ENCODE measurements around the gene SAE1. TPM values are rescaled to one million over a fixed set of nuclear protein-coding genes. Genes with fewer than 3 reads are reported as not detected.
A peak's percentile ranks its signal among the peaks of the same experiment; 100 is the strongest.

Gene SAE1
- total RNA-seq, 1 donor from 2014 or later, result 52.5 TPM

- DNase-seq (ENCODE audit: low spot score), result no peak
These were observed 28.4 kb downstream of the SAE1 start for GRCh38 chr19:47158879-47159503.

GRCh38 chr19:47161876-47162489 is 31.3 kb downstream of the SAE1 start:
- DNase-seq (ENCODE audit: low spot score), result no peak

GRCh38 chr19:47168065-47168464 is 37.4 kb downstream of the SAE1 start:
- DNase-seq (ENCODE audit: low spot score), result no peak

- no peak for DNase-seq (ENCODE audit: low spot score)
These were observed 42.2 kb downstream of the SAE1 start for GRCh38 chr19:47172666-47173455.

GRCh38 chr19:47176071-47176626 is 45.5 kb downstream of the SAE1 start:
- no peak for DNase-seq (ENCODE audit: low spot score)

GRCh38 chr19:47176627-47177090 is 46.0 kb downstream of the SAE1 start:
- peak; percentile 58 for DNase-seq (ENCODE audit: low spot score)

GRCh38 chr19:47179653-47180310 is 49.1 kb downstream of the SAE1 start:
- DNase-seq (ENCODE audit: low spot score), result no peak

- DNase-seq (ENCODE audit: low spot score), result no peak
These were observed 53.0 kb downstream of the SAE1 start for GRCh38 chr19:47183601-47184000.

- DNase-seq (ENCODE audit: low spot score), result no peak
These were observed 56.1 kb downstream of the SAE1 start for GRCh38 chr19:47186446-47187334.

- peak; percentile 40 for DNase-seq (ENCODE audit: low spot score)
These were observed 56.7 kb downstream of the SAE1 start for GRCh38 chr19:47187335-47187655.

GRCh38 chr19:47187797-47188196 is 57.2 kb downstream of the SAE1 start:
- no peak for DNase-seq (ENCODE audit: low spot score)

- DNase-seq (ENCODE audit: low spot score), result no peak
These were observed 57.9 kb downstream of the SAE1 start for GRCh38 chr19:47188507-47189033.

- peak; percentile 76 for DNase-seq (ENCODE audit: low spot score)
These were observed 59.6 kb downstream of the SAE1 start for GRCh38 chr19:47190167-47190727.

- no peak for DNase-seq (ENCODE audit: low spot score)
These were observed 64.8 kb downstream of the SAE1 start for GRCh38 chr19:47195434-47195833.

GRCh38 chr19:47197141-47197540 is 66.5 kb downstream of the SAE1 start:
- no peak for DNase-seq (ENCODE audit: low spot score)

GRCh38 chr19:47200530-47200929 is 69.9 kb downstream of the SAE1 start:
- DNase-seq (ENCODE audit: low spot score), result no peak

GRCh38 chr19:47203254-47203653 is 72.6 kb downstream of the SAE1 start:
- no peak for DNase-seq (ENCODE audit: low spot score)

GRCh38 chr19:47209319-47210179 is 78.9 kb downstream of the SAE1 start:
- DNase-seq (ENCODE audit: low spot score), result no peak

GRCh38 chr19:47210180-47210490 is 79.5 kb downstream of the SAE1 start:
- DNase-seq (ENCODE audit: low spot score), result no peak

All from umbilical cord (tissue), 2 donors.